Left colon (tissue), 2 donors: ENCODE data around the gene DICER1. TPM values are rescaled to one million over a fixed set of nuclear protein-coding genes. Genes with fewer than 3 reads are reported as not detected.
"Not testable (repeated sequence)": the region's sequence is repeated elsewhere in the genome, so short reads cannot be mapped to it uniquely, and the experiment has no call there.

Experiments used
- ATAC-seq: fragments of 200-7000 bp; cut with Tn5 transposase; one replicate; pipeline ENCODE4 v1.9.1; 2020; ENCODE audit warnings: mild to moderate bottlenecking, moderate library complexity
- DNase-seq, 2 donors: peaks; one replicate each; pipeline ENCODE4 v3.0.0-alpha.2; 2020
- intact Hi-C, 2 donors: fragments of 100-400 bp; cut with DNase I in 1 of 2; cut with micrococcal nuclease in 1 of 2; formaldehyde crosslinking; loops; one replicate each; pipeline versions ENCODE4 v1.11.2 to v1.14.0; 2022; cut with DNase I, micrococcal nuclease
- total RNA-seq, 2 donors: library from RNA; stranded (reverse); fragmentation: NEBNext Ultra II Directional; extraction: Animal tissue kit (Norgen Biotek cat#: 25700); gene quantifications; one replicate each; pipeline ENCODE4 v1.2.1, GENCODE V29; 2021
- donor health status: DM: no; HTN: no; CAD: no.
- donor health status: DM: yes; HTN: yes; CAD: no.

DICER1 gene
- total RNA-seq, 2 donors from 2014 or later: 49.0 to 77.3 TPM

DNA sequence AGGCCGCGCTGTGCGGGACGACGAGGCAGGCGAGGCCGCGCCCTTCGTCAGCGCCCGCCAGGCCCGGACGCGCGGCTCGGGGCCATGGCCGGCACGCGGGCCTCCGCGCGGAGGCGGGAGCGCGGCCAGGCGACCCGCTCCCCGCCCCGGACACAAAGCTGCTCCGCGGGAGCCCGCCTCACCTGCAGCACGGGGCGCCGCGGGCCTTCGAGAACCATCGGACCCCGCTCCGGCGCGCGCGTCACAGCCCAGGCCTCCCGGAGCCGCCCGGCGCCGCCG lies 342 bp downstream of the DICER1 start:
- DNase-seq (no peak), ATAC-seq (peak; percentile 43)
- intact Hi-C loops: no loop called here

DNA sequence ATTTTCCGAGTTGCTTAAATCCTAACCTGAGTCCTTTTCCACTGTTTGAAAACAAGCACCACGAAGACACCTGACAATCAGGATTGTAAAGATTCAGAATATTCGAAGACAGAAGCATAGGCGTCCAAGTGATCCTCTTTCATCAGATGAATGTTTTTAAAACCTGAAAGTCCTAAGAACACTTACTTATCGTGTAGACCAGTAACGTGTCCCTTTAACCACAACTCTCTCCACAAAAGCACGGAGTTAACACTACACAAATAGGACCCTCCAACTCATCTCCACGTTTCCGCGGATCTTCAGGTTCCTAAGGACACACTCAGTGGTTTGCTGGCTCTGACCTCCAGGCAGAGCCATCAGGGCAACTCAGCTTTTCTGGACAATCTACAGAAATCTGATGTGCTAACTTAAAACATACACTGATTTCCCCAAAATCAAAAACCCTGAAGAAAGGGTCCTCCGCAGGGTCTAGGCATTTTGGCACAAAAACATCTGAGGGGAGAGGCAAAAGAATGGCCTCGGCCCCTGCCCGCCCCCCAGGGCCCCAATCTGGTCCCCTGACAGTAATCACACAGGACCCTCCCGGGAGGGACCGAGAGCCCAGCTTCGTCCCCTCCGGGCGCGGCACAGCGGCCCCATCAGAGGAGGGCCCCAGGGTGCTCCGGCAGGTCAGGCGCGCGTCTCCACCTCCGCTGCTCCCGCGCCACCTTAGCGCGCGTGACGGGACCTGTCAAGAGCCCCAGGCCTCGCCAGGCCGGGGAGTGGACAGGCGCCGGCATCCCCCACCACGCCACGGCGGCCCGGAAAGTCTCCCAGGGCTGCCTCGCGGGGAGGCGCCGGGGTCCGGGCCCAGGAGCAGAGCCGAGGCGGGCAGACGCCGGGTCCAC lies 925 bp downstream of the DICER1 start:
- intact Hi-C loops: no loop called here
- ATAC-seq (peak; percentile 38), DNase-seq (peak; percentile 37 to 66)

DNA sequence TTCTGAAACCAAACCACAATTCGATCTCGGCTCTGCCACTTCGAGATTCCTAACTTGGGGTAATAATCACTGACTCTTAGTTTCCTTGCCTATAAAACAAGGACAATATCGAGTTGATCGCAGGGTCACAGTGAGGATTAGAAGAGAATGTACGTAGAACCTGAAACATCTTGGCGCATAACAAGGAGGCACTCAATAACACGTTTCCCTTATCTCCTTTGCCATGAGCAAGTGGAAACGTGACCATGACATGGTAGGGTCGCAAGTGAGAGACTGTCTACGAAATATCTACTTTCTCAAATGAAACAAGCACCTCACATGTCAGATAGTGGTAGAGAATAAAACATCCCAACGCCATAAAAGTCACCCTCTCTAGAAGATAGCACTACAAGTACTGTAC lies 2.3 kb downstream of the DICER1 start:
- intact Hi-C loops: no loop called here
- DNase-seq (no peak), ATAC-seq (no peak)

GRCh38 chr14:95153866-95154265 lies 3.5 kb downstream of the DICER1 start:
- intact Hi-C loops: no loop called here
- no peak for DNase-seq
- ATAC-seq: no peak

DNA sequence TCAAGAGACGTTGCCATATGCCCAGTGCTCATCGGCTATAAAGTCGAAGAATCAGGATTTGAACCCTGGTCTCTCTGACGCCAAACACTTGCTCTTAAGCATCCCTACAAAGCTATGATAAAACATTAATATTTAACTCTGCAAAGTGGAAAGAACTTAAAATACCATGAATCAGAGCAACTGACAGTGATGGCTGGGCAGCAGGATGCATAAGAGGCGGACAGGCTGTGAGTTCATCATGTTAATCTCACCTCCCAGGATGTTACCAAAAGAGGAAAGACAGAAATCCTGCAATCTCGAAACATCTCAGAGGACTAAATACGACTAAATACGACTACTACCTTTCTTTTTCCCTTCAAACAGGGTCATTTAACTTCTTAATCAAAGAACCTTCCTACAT lies 5.8 kb downstream of the DICER1 start:
- intact Hi-C loops: no loop called here
- ATAC-seq (no peak), DNase-seq (no peak)

DNA sequence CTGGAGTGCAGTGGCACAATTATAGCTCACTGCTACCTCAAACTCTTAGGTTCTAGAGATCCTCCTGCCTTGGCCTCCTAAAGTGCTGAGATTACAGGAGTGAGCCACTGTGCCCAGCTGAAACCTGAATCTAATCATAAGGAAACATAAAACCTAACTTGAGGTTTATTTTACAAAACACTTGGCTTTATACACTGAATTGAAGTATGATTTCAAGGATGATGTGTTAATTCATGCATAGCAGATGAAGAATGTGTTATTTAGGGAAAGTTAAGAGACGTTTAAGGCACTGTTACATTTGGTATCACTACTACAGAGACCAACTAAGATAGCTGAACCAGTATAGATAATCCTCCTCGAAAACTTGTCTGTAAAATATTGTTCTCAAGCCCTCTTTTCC lies 6.4 kb downstream of the DICER1 start:
- intact Hi-C loops: no loop called here
- DNase-seq (no peak), ATAC-seq (no peak)

- intact Hi-C loops: no loop called here
- ATAC-seq (no peak), DNase-seq (no peak)
These were observed 7.9 kb downstream of the DICER1 start for GRCh38 chr14:95149441-95149840.

GRCh38 chr14:95147597-95147996 lies 9.7 kb downstream of the DICER1 start:
- DNase-seq (no peak), ATAC-seq (no peak)
- intact Hi-C loops: no loop called here

DNA sequence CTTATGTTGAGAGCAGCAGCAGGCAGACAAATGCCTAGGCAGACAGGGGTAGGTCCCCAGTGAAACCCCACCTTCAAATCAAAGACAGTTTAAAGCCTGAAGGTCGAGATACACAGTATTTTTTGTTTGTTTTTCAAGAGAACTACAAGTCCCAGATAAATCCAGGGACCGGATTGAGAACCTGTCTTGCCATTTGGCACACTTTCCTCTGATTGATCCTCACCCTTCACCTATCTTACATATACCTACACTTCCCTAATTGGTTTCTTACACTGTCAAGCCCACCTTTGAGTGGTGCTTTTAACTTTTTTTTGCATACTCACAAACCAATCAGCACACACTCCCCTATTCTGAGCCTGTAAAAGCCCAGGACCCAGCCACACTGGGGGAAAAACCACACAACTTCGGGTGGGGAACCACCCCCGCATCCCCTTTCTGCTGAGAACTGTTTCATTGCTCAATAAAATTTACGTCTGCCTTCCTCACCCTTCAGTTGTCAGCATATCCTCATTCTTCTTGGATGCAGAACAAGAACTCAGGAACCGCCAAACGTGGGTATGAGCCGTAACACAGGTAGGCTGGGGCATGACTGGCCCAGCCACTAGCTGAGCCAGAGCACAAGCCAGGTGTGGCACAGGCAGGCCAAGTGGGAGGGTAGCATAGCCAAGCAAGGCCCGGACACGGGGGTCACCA lies 11.1 kb downstream of the DICER1 start:
- ATAC-seq (peak; percentile 91), DNase-seq (peak; percentile 65 to 81)
- intact Hi-C loops: no loop called here

DNA sequence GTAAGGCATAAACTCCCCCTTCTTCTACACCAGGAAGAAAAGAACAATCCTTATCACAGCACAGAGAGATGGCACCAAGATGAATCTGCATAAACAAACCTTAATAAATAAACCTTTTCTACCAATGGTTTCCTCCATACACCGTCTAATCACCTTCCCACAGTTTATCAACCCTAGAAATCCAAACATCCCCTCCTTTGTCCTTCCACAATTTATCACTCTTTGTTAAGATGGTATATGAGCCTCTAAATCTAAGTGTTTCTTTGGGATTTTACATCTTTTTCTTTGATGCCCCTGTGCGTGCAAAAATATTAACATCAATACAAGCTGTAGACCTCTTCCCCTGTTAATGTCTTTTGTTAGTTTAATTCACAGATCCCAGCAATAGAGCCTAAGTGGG lies 12.5 kb downstream of the DICER1 start:
- no peak for ATAC-seq
- DNase-seq: no peak
- intact Hi-C loops: no loop called here

DNA sequence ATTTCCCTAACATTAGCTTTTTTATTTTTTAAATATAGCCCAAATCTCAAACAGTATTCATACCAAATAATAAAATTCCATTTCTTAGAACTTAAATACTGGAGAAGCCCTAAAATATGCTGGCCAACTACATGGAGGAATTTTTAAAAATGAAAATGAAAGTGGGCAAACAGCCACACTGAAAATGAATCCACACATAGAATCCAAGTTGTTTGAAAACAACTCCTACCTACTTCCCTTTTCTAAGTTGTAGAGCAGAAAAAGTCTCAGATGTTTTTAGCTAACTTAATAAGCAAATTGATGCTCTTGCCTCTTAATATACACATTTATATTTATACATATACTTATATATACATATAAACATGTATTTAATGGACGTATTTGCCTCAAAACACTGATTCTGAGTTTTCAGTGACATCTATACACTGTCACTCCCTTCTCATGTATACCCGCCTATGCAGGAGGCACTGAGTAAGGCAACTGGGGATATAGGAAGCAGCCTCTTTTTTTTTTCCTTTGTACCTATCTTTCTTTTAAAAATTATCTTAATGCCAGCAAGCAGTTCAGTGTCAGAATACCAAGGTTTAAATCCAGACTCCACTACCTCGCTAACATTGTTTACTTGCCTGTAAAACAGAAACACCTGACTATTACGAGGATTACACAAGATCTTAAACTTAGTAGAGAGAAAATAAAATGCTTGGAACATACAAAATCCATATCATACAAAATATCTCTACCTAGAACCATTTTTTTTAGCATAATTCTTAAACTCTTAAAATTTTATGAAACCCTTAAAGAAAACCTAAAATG lies 13.3 kb downstream of the DICER1 start:
- intact Hi-C loops: no loop called here
- DNase-seq (no peak), ATAC-seq (no peak)

GRCh38 chr14:95142208-95142607 lies 15.1 kb downstream of the DICER1 start:
- intact Hi-C loops: no loop called here
- DNase-seq: no peak
- ATAC-seq: no peak

GRCh38 chr14:95141684-95142083 lies 15.6 kb downstream of the DICER1 start:
- intact Hi-C loops: no loop called here
- ATAC-seq (no peak), DNase-seq (no peak)

- intact Hi-C loops: no loop called here
- no peak for ATAC-seq
These were observed 17.1 kb downstream of the DICER1 start for GRCh38 chr14:95140060-95140858.

DNA sequence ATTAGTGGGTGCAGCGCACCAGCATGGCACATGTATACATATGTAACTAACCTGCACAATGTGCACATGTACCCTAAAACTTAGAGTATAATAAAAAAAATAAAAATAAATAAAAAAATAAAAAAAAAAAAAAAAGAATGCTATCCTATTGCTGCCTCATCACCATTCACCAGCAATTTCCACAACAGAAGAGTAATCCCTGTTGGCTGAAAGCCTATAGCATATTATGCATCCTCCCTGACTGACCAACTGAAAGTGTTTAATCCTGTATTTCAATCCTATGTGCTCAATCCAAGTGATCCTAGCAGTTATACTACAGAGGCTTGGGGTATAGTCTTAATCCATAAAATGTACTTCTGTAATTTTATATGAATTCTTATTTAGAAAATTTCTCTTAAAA lies 18.5 kb downstream of the DICER1 start:
- ATAC-seq (peak; percentile 38), DNase-seq (no peak)
- intact Hi-C loops: no loop called here

More at GRCh38 chr14:95140060-95140858, 17.1 kb downstream of the DICER1 start:
- no peak for DNase-seq

GRCh38 chr14:95138455-95138854 lies 18.9 kb downstream of the DICER1 start:
- intact Hi-C loops, DNase-seq, ATAC-seq: not testable (repeated sequence)

DNA sequence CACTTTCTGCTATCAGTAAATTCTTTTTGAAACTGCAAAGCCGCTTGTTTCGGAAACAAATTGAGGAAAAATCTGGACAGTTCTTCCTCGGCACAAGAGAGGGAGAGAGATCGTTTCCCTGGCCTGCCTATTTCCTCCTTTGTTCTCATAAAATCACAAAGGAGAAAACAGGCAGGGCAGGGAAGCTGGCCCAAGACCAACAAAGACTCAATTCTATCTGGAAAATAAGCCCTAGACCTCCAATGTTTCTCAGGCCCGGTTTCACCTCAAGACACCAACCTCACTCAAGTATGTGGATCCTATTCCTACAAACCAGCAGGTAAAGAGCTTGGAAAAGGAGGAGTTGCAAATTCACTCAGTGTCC lies 19.5 kb downstream of the DICER1 start:
- intact Hi-C loops: no loop called here
- peak; percentile 84 for ATAC-seq
- peak; percentile 36 to 40 for DNase-seq

- DNase-seq: no peak
- intact Hi-C loops: no loop called here
- no peak for ATAC-seq
These were observed 20.0 kb downstream of the DICER1 start for GRCh38 chr14:95137164-95137803.

- intact Hi-C loops: no loop called here
- no peak for DNase-seq
- ATAC-seq: no peak
These were observed 20.7 kb downstream of the DICER1 start for GRCh38 chr14:95136631-95137030.
